Progenitor cell of endocrine pancreas (in vitro differentiated cells): ENCODE measurements around the gene TPH2. TPM values are rescaled to one million over a fixed set of nuclear protein-coding genes. Genes with fewer than 3 reads are reported as not detected.

Experiments used
- DNase-seq: peaks from one replicate; pipeline ENCODE4 v3.0.0; 2021; ENCODE audit warnings: low spot score; ENCODE audit not compliant: unreplicated experiment
- H3K27ac Mint-ChIP-seq: 2 replicates; pipeline ENCODE4 v1.8.0; 2021; ENCODE audit warnings: mild to moderate bottlenecking, moderate library complexity, mixed read lengths
- H3K27me3 Mint-ChIP-seq: 2 replicates; pipeline ENCODE4 v1.8.0; 2021; ENCODE audit warnings: mixed read lengths
- H3K36me3 Mint-ChIP-seq: 2 replicates; pipeline ENCODE4 v1.8.0; 2022; ENCODE audit warnings: mixed read lengths; ENCODE audit not compliant: insufficient read depth
- H3K4me1 Mint-ChIP-seq: 2 replicates; pipeline ENCODE4 v1.8.0; 2021; ENCODE audit warnings: low read depth, mixed read lengths
- H3K4me3 Mint-ChIP-seq: 2 replicates; pipeline ENCODE4 v1.8.0; 2021; ENCODE audit warnings: low read depth, mild to moderate bottlenecking, moderate library complexity, mixed read lengths
- H3K9me3 Mint-ChIP-seq: 2 replicates; pipeline ENCODE4 v1.8.0; 2021; ENCODE audit warnings: low read depth, mixed read lengths
- CTCF ChIP-seq: fragments of 200-600 bp; sonication (generic); IDR thresholded peaks from one replicate; pipeline ENCODE4 v1.5.0; 2021; ENCODE audit warnings: antibody characterized with exemption, mild to moderate bottlenecking; ENCODE audit not compliant: unreplicated experiment
- total RNA-seq: library from RNA; stranded (reverse); gene quantifications from 2 replicates; pipeline ENCODE4 v1.2.1, GENCODE V29; 2021

The TPH2 gene
- total RNA-seq, 1 donor from 2014 or later, result not detected

GRCh38 chr12:72053604-72054003 is 115.0 kb downstream of the TPH2 start:
- no peaks in the 10 kb centered on the region for H3K4me1 Mint-ChIP-seq
- no peak for TF ChIP-seq CTCF
- no peak overlapping the region for H3K4me3 Mint-ChIP-seq
- peaks cover 7% of the 10 kb centered on the region for H3K9me3 Mint-ChIP-seq
- no peak for DNase-seq
- H3K27me3 Mint-ChIP-seq, result peaks cover 5% of the 10 kb centered on the region
- H3K36me3 Mint-ChIP-seq, result no peaks in the 10 kb centered on the region
- H3K27ac Mint-ChIP-seq, result no peak overlapping the region

GRCh38 chr12:72054511-72054910 is 115.9 kb downstream of the TPH2 start:
- no peak for TF ChIP-seq CTCF
- Mint-ChIP-seq H3K4me1 (no peaks in the 10 kb centered on the region), H3K27me3 (peaks cover 5% of the 10 kb centered on the region), H3K9me3 (peaks cover 7% of the 10 kb centered on the region), H3K36me3 (no peaks in the 10 kb centered on the region), H3K4me3 (no peak overlapping the region), H3K27ac (no peak overlapping the region)
- DNase-seq, result no peak

GRCh38 chr12:72057330-72057914 is 118.8 kb downstream of the TPH2 start:
- H3K36me3 Mint-ChIP-seq, result no peaks in the 10 kb centered on the region
- no peak for TF ChIP-seq CTCF
- no peak for DNase-seq
- peaks cover 7% of the 10 kb centered on the region for H3K9me3 Mint-ChIP-seq
- H3K27me3 Mint-ChIP-seq, result peaks cover 5% of the 10 kb centered on the region
- no peak overlapping the region for H3K27ac Mint-ChIP-seq
- peaks cover under 1% of the 10 kb centered on the region for H3K4me1 Mint-ChIP-seq
- H3K4me3 Mint-ChIP-seq, result no peak overlapping the region

GRCh38 chr12:72063073-72063472 is 124.4 kb downstream of the TPH2 start:
- DNase-seq, result no peak
- no peak for TF ChIP-seq CTCF
- Mint-ChIP-seq H3K4me3 (no peak overlapping the region), H3K27me3 (peaks cover 3% of the 10 kb centered on the region), H3K4me1 (peaks cover 2% of the 10 kb centered on the region), H3K27ac (no peak overlapping the region), H3K36me3 (no peaks in the 10 kb centered on the region), H3K9me3 (no peaks in the 10 kb centered on the region)

- DNase-seq, result no peak
- no peaks in the 10 kb centered on the region for H3K27me3 Mint-ChIP-seq
- no peak overlapping the region for H3K27ac Mint-ChIP-seq
- H3K9me3 Mint-ChIP-seq, result peaks cover 9% of the 10 kb centered on the region
- TF ChIP-seq CTCF, result no peak
- peaks cover 1% of the 10 kb centered on the region for H3K4me1 Mint-ChIP-seq
- H3K36me3 Mint-ChIP-seq, result peaks cover 3% of the 10 kb centered on the region
- no peak overlapping the region for H3K4me3 Mint-ChIP-seq
Measured at GRCh38 chr12:72071030-72071429, 132.4 kb downstream of the TPH2 start.
